Tibial nerve (tissue), 4 donors: ENCODE measurements around the gene CCZ1B. TPM values are rescaled to one million over a fixed set of nuclear protein-coding genes. Genes with fewer than 3 reads are reported as not detected.
"Not testable (repeated sequence)": the region's sequence is repeated elsewhere in the genome, so short reads cannot be mapped to it uniquely, and the experiment has no call there.

Experiments
- DNase-seq, 2 donors: peaks; one replicate each; pipeline ENCODE4 v3.0.0-alpha.2; 2019; ENCODE audit warnings: low spot score in 2 of 2
- H3K27ac ChIP-seq, 4 donors: fragments of 200-600 bp; sonication (generic) in 3 of 4; one replicate each; pipeline ENCODE4 v1.5.1; 2017 to 2019; ENCODE audit warnings: mild to moderate bottlenecking in 1 of 4
- H3K27me3 ChIP-seq, 2 donors: fragments of 200-600 bp; sonication (generic) in 1 of 2; one replicate each; pipeline versions ENCODE4 v1.5.1 to v1.6.0; 2017 to 2019
- H3K36me3 ChIP-seq, 3 donors: fragments of 200-600 bp; sonication (generic); one replicate each; pipeline ENCODE4 v1.5.1; 2018 to 2019
- H3K4me1 ChIP-seq, 4 donors: fragments of 200-600 bp; sonication (generic) in 3 of 4; one replicate each; pipeline ENCODE4 v1.5.1; 2017 to 2019
- H3K4me3 ChIP-seq, 4 donors: fragments of 200-600 bp; sonication (generic) in 3 of 4; one replicate each; pipeline ENCODE4 v1.5.1; 2017 to 2019; ENCODE audit warnings: mild to moderate bottlenecking in 1 of 4, moderate library complexity in 1 of 4
- H3K9me3 ChIP-seq, 4 donors: fragments of 200-600 bp; sonication (generic) in 3 of 4; one replicate each; pipeline ENCODE4 v1.5.1; 2017 to 2019
- EP300 ChIP-seq, 2 donors: sonication (generic); formaldehyde crosslinking; IDR thresholded peaks; one replicate each; pipeline ENCODE4 v1.6.1; 2017; ENCODE audit warnings: antibody characterized with exemption in 2 of 2, mild to moderate bottlenecking in 1 of 2
- POLR2A ChIP-seq, 2 donors: fragments of 450-650 bp; IDR thresholded peaks; one replicate each; pipeline ENCODE4 v1.6.1; 2017; ENCODE audit warnings: antibody characterized with exemption in 2 of 2, mild to moderate bottlenecking in 2 of 2, moderate library complexity in 2 of 2
- WGBS, 2 donors: methylation state at CpG; one replicate each; pipeline ENCODE4 v1.1.5; 2018; 5-methylcytosine and 5-hydroxymethylcytosine counted together
- total RNA-seq, 4 donors: library from RNA; depleted of rRNA; stranded (reverse); fragments of >200 nt; gene quantifications; one replicate each; pipeline ENCODE4 v1.1.0, GENCODE V29; 2016
- TF ChIP-seq, protein P1 (sequence below), 5 experiments: fragments of 200-600 bp in 3 of 5; fragments of 450-650 bp in 2 of 5; sonication (generic) in 3 of 5; IDR thresholded peaks; one replicate each; pipeline ENCODE4 v1.5.1; 2016 to 2019; ENCODE audit warnings: antibody characterized with exemption in 5 of 5, mild to moderate bottlenecking in 3 of 5, moderate library complexity in 2 of 5

CCZ1B gene
- total RNA-seq, 4 donors from 2014 or later = 45.7 to 136 (median 69.7) TPM

DNA sequence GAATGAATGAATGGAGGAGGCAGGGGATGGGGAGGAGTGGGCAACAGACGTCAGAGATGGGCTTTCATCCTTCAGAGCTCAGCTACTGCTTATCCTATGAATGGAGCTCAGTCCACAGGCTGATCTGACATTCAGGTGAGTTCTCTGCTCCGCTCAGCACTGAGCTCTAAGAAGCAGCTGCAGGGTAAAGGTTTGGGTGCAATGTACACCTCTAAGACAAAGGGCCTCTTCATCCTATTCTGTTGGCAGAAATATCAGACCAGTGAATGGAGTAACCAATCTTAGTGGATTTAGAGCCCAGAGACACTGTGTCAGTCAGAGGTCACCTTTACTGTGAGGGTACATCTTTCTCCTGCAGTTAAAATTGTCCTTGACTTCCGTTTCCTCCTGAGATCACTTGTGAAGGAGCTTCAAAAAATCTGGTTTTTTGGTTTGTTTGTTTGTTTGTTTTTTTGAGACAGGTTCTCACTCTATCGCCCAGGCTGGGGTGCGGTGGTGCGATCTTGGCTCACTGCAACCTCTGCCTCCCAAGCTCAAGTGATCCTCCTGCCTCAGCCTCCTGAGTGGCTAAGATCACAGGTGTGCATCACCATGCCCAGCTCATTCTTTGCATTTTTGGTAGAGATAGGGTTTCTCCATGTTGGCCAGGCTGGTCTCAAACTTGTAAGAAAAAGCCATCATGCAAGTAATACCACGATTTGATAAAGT, 5.1 kb upstream of the CCZ1B start:
- Histone ChIP-seq H3K27ac (no peak overlapping the region), H3K36me3 (no peaks in the 10 kb centered on the region), H3K4me3 (no peak overlapping the region), H3K27me3 (peaks cover 0 to 44% of the 10 kb centered on the region in 2 donors), H3K9me3 (no peaks in the 10 kb centered on the region), H3K4me1 (no peaks in the 10 kb centered on the region)
- DNase-seq = no peak
- no peak for TF ChIP-seq EP300 (IDR thresholded peaks at IDR 0.05)
- TF ChIP-seq, protein P1, sequence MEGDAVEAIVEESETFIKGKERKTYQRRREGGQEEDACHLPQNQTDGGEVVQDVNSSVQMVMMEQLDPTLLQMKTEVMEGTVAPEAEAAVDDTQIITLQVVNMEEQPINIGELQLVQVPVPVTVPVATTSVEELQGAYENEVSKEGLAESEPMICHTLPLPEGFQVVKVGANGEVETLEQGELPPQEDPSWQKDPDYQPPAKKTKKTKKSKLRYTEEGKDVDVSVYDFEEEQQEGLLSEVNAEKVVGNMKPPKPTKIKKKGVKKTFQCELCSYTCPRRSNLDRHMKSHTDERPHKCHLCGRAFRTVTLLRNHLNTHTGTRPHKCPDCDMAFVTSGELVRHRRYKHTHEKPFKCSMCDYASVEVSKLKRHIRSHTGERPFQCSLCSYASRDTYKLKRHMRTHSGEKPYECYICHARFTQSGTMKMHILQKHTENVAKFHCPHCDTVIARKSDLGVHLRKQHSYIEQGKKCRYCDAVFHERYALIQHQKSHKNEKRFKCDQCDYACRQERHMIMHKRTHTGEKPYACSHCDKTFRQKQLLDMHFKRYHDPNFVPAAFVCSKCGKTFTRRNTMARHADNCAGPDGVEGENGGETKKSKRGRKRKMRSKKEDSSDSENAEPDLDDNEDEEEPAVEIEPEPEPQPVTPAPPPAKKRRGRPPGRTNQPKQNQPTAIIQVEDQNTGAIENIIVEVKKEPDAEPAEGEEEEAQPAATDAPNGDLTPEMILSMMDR (IDR thresholded peaks at IDR 0.05) = no peak
- TF ChIP-seq POLR2A (IDR thresholded peaks at IDR 0.05) = no peak
- 69 to 75% methylated on average over 7 of the region's 7 CpGs for WGBS, 2 donors

DNA sequence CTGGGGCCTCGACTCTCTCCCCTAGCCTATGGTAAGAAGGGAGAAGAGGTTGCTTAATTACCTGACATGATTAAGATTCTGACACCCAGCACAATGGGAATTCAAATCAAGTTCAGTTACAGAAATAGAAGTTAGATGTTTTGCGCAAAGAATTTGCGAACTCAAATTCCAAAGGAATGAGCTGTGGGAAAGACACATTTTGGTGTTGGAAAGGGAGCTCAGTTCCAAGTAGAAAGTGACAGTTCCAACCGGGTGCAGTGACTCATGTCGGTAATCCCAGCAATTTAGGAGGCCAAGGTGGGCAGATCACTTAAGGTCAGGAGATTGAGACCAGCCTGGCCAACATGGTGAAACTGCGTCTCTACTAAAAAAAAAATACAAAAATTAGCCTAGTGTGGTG, 4.0 kb upstream of the CCZ1B start:
- H3K27me3 ChIP-seq = peaks cover 0 to 38% of the 10 kb centered on the region in 2 donors
- H3K27ac ChIP-seq, H3K4me3 ChIP-seq, DNase-seq, H3K4me1 ChIP-seq, H3K36me3 ChIP-seq, H3K9me3 ChIP-seq: not testable (repeated sequence)
- whole genome bisulfite sequencing, 2 donors = 82 to 89% methylated on average over 6 of the region's 6 CpGs

GRCh38 chr7:6829616-6830015, 3.5 kb upstream of the CCZ1B start:
- WGBS, 2 donors = 54 to 57% methylated on average over 5 of the region's 5 CpGs
- DNase-seq, H3K4me1 ChIP-seq, H3K27ac ChIP-seq, H3K4me3 ChIP-seq, H3K9me3 ChIP-seq, H3K36me3 ChIP-seq: not testable (repeated sequence)
- H3K27me3 ChIP-seq = peaks cover 0 to 36% of the 10 kb centered on the region in 2 donors

GRCh38 chr7:6827180-6827579, 1.1 kb upstream of the CCZ1B start:
- H3K4me1 ChIP-seq, H3K27ac ChIP-seq, H3K4me3 ChIP-seq, H3K9me3 ChIP-seq, DNase-seq, H3K36me3 ChIP-seq: not testable (repeated sequence)
- peaks cover 0 to 13% of the 10 kb centered on the region in 2 donors for H3K27me3 ChIP-seq
- WGBS, 2 donors = 68 to 75% methylated on average over 12 of the region's 12 CpGs

DNA sequence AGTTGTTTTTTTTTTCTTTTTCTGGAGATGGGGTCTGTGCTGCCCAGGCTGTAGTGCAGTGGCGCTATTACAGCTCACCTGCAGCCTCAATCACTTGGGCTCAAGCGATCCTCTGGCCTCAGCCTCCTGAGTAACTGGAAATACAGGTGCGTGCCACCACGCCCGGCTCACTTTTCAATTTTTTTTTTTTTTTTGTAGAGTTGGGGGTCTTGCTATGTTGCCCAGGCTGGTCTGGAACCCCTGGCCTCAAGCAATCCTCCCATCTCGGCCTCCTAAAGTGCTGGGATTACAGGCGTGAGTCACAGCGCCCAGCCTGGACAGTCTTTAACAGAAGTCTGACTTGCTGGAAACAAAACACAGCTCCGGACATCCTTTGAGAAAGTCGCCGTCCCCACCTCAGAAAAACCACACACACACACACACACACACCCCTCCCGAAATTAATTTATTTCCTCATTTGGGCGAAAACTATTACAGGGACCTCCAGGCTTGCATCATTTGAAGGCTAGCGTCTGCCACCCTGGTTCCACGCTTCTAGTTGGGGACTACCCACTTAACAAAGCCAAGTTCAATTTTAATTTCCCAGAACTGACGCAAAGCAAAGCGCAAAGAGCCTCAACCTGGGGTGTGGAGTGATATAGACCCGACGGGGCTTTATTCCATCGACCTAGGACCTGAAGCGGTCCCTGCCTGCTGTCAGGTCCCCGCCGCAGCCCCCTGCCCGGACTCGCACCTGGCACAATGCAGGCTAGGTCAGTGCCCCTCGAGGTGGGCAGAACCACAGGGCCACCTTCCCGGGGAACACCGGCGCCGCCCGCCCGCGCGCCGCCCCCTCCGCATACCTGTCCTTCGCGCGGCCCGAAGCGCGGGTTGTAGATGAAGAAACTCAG, 594 bp downstream of the CCZ1B start:
- H3K27me3 ChIP-seq, H3K4me1 ChIP-seq, H3K9me3 ChIP-seq, DNase-seq, H3K27ac ChIP-seq: not testable (repeated sequence)
- H3K36me3 ChIP-seq = peaks cover 0 to 22% (median 6%) of the 10 kb centered on the region in 3 donors
- WGBS, 2 donors = 67 to 71% methylated on average over 1 to 3 of the region's 42 CpGs
- H3K4me3 ChIP-seq = peak overlapping the region; percentile 41 to 68 (median 62)

GRCh38 chr7:6821622-6822021, 4.5 kb downstream of the CCZ1B start:
- H3K36me3 ChIP-seq = peaks cover 0 to 50% (median 6%) of the 10 kb centered on the region in 3 donors
- H3K9me3 ChIP-seq, H3K27ac ChIP-seq, H3K27me3 ChIP-seq, H3K4me1 ChIP-seq, DNase-seq, H3K4me3 ChIP-seq: not testable (repeated sequence)
- 92 to 94% methylated on average over 6 of the region's 6 CpGs for WGBS, 2 donors

GRCh38 chr7:6815470-6815869, 10.6 kb downstream of the CCZ1B start:
- H3K9me3 ChIP-seq, H3K27ac ChIP-seq, H3K4me1 ChIP-seq, H3K27me3 ChIP-seq, DNase-seq, H3K4me3 ChIP-seq: not testable (repeated sequence)
- 93 to 94% methylated on average over 7 of the region's 7 CpGs for WGBS, 2 donors
- peaks cover 0 to 57% (median 0%) of the 10 kb centered on the region in 3 donors for H3K36me3 ChIP-seq

GRCh38 chr7:6813011-6813410, 13.1 kb downstream of the CCZ1B start:
- 100% methylated on average over 2 of the region's 2 CpGs for WGBS, 2 donors
- H3K36me3 ChIP-seq = peaks cover 0 to 54% (median 0%) of the 10 kb centered on the region in 3 donors
- DNase-seq, H3K4me1 ChIP-seq, H3K9me3 ChIP-seq, H3K4me3 ChIP-seq, H3K27ac ChIP-seq, H3K27me3 ChIP-seq: not testable (repeated sequence)

- H3K27me3 ChIP-seq, H3K27ac ChIP-seq, H3K4me3 ChIP-seq, DNase-seq, H3K9me3 ChIP-seq, H3K4me1 ChIP-seq: not testable (repeated sequence)
- peaks cover 0 to 23% (median 0%) of the 10 kb centered on the region in 3 donors for H3K36me3 ChIP-seq
- WGBS, 2 donors = no CpG with 5 or more reads among the region's 6 CpGs
Measured at GRCh38 chr7:6807959-6808358, 18.1 kb downstream of the CCZ1B start.

DNA sequence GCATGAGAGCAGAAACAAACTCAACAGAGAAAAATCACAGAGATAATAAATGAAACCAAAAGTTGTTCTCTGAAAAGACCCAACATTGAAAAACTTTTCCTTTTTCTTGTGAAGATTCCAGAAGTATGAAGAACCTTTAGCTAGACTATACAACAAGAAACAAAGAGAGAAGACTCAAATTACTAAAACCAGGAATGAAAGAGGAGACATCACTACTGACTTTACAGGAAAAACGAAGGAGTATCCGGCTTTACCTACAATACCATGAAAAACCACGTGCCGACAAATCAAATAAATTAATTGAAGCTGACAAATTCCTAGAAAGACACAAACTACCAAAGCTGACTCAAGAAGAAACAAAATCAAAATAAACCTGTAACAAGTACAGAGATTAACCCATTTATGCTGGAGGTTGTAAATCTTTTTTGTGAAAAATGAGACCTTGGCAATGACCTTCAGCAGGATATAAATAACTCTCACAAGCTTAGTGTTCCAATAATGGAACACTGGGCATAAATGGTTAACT, 18.6 kb downstream of the CCZ1B start:
- H3K4me1 ChIP-seq, H3K27me3 ChIP-seq, DNase-seq, H3K9me3 ChIP-seq, H3K4me3 ChIP-seq, H3K27ac ChIP-seq: not testable (repeated sequence)
- WGBS, 2 donors = 89 to 92% methylated on average over 4 of the region's 4 CpGs
- peaks cover 0 to 20% (median 0%) of the 10 kb centered on the region in 3 donors for H3K36me3 ChIP-seq

DNA sequence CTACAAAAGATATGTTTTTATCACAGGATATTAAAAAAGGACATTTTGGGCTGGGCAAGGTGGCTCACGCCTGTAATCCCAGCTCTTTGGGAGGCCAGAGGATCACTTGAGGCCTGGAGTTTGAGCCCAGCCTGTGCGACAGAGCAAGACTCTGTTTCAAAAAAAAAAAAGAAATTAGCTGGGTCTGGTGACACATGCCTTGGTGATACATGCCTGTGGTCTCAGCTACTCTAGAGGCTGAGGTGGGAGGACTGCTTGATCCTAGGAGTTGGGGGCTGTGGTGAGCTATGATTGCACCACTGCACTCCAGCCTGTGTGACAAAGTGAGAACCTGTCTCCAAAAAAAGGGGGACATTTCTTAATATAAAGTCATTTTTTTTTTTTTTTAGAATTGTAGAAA, 25.7 kb downstream of the CCZ1B start:
- H3K36me3 ChIP-seq, H3K4me3 ChIP-seq, H3K27me3 ChIP-seq, H3K9me3 ChIP-seq, H3K27ac ChIP-seq, DNase-seq, H3K4me1 ChIP-seq: not testable (repeated sequence)
- 87 to 88% methylated on average over 2 of the region's 2 CpGs for WGBS, 2 donors

GRCh38 chr7:6799887-6800286, 26.2 kb downstream of the CCZ1B start:
- not testable (repeated sequence) for DNase-seq, H3K27ac ChIP-seq, H3K27me3 ChIP-seq, H3K4me3 ChIP-seq, H3K4me1 ChIP-seq, H3K36me3 ChIP-seq, H3K9me3 ChIP-seq
- WGBS, 2 donors = no CpG with 5 or more reads among the region's 12 CpGs
